GM04503 (cell line): ENCODE results near the gene KRTAP17-1.
"Not testable (repeated sequence)": the region's sequence is repeated elsewhere in the genome, so short reads cannot be mapped to it uniquely, and the experiment has no call there.

ENCODE experiments used
- DNase-seq: peaks from one replicate; pipeline ENCODE4 v3.0.0-alpha.2; 2012; ENCODE audit warnings: low read depth

The KRTAP17-1 gene

DNA sequence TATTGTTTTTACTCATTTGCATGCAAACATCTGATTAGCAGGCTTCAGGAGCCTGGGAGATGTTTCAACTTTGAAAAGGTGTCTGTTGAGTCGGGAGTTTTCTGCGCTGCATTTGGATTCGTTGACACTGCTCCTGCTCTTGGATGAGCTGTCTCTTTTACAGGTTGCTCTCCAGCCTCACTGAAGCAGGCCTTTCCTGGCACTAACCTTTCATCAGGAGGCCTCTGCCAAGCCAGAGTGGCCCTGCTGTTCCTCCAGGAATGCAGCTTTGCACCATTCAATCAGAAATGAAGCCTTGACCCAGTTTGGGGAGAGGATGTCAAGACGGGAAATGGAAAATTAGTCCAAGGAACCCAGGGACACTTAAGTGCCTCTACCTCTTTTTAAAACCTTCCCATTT lies 12.5 kb downstream of the KRTAP17-1 start:
- no peak for DNase-seq

DNA sequence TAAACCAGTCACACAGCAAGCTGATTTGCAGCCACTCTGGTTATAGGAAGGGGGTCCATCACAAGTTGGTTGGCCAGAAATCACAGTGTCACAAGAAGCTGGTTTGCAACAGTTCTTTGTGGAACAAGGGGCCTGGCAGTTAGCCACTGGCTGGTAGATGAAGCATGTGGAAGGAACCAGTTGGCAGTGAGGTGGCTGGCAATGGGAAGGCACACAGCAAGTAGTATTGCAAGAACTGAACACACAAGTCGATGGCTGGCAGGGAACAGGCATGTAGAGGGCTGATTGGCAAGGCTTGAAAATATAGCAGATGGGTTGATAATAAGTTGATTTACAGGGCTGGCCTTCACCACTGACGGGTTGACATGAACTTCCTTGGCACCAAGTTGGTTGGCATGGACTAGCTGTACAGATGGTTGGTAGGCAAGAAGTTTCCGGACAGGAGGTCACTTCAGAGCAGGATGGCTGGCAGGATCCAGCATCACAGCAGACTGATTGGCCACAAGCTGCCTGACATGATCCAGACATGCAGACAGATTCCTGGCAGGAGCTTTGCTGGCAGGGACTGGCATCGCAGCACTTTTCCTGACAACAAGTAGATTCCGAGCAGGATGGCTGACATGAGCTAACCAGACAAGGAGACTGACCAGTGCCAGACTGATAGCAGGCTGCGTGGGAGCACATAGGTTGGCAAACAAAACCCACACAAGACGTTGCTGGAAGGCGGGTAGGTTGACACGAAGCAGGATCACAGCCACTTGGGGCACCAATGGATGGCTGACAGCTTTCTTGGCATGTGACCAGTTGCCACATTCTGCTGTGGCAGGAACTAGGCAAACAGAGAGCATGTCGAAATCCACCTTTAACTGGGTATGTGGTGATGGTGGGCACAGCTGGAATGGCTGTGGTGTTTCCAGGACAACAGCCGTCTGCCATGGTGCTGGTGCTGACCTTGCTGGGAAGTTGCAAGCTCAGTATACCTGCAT lies 13.3 kb downstream of the KRTAP17-1 start, which contains the start of gene KRTAP29-1:
KRTAP29-1 (minus strand) TSS at position 936 of the 986 bp plus-strand sequence; CDS start at position 936, 0 bp downstream.
- DNase-seq, result no peak

DNA sequence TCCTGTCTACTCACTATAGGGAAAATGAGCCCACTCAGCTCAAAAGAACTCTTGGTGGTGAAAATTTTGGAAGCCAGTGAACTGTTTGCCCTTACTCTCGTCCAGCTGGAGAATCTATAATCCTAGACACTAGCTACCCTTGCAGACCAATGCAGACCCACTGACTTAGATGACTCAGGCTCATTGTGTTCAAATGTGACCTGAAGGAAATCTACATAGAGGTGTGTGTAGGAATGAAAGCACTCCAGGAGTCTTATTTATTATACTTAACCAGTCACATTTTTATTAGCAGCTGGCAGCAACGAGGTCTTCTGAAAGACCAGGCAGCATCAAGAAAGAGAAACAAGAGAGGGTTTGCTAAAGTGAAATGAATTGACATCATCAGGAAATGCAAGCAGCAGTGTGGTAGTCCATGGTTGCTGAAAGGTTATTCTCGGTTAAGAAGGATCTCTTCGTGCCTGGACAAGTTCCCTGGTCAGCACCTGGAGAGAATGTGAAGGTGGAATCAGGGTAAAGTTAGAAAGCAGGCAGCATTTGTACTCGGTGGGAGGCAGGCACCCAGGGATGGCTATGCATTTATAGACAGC lies 14.2 kb downstream of the KRTAP17-1 start:
- no peak for DNase-seq

DNA sequence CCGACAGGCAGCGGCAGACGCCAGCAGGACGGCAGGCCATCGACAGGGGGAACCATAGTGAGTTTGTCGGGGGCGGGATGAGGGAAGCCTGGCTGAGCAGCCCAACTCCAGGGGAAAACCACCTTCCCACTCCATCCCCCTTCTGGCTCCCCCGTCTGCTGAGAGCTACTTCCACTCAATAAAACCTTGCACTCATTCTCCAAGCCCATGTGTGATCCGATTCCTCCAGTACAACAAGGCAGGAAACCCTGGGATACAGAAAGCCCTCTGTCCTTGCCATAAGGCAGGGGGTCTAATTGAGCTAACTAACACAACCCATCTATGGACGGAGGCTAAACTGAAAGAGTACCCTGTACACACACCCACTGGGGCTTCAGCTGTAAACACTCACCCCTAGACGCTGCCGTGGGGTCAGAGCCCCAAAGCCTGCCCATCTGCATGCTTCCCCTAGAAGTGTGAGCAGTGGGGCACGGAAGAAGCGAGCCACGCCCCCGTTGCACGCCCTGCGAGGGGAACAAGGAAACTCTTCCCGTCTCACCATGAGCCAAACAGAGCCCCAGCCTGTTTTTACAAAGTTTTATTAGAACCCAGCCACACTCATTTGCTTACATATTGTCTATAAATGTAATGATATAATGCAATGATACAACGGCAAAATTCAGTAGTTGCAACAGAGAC lies 16.9 kb downstream of the KRTAP17-1 start:
- DNase-seq, result no peak

DNA sequence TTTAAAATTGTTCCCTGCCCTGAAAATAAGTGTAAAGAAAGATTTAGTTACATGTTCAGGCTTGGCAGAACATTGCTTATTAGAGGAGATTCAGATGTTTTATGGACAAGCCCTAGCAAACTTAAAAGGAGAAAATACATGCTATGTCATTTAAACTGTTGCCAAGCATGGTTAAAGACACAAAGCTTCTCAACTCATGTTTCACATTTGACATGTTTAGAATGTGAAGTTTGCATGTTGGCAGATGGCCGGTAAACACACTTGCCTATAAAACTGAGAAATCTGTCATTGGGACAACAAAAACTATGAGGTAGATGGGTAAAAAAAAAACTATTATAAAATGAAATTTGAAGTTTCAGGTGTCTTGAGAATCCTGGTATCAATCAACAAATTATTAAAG lies 18.7 kb downstream of the KRTAP17-1 start:
- DNase-seq, result no peak

DNA sequence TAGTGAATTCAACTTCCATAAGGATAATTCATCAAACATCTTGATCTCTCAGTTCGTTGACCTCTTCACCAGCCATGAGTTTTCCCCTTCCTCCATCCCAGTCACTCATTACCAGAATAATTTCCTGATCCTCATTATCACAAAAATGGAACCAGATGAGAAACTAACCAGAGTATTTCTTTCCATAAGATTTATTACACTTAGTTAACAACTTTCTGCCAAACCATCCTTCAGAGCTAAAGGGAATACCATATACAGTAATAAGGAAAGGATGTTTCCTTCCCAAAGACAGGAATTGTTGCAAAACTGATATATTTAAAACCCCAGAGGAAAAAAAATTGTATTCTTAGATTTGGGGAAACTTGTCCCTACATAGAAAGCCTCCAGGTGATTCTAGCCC lies 21.5 kb downstream of the KRTAP17-1 start:
- no peak for DNase-seq

DNA sequence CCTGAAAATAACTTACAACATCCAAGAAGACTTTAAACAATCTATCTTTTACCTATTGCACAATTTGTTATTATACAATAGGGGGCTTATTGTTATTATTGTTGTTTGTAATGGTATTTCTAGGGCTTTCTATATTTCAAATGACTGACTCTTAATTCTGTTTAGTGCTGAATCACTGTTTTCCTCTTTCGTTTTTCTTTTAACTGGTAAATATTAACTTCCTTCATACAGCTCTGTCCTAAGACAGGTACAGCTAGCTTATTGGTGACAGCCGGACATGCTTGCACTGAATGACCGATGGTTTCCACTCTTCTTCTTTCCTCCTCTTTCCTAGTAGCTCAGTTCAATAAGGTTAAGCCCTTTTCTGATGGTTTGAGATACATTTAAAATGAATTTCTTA lies 28.5 kb downstream of the KRTAP17-1 start:
- DNase-seq, result no peak

DNA sequence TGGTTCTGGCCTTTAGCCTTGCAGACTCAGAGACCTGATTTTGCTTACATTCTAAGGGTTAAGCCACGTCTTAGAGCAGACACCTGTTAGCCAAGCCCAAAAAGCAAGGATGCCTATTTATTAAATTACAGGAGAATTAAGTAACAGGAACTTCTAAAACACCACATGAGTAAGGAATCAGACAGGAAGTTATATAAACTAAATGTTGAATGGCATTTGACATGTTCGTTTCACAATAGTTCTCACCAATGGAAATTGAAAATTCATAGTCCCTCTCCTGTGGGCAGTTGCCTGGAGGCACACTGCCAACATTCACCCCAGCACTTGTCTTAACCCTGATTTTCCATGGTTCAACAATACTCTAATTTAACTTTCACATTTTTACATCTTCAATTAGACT lies 31.0 kb downstream of the KRTAP17-1 start:
- DNase-seq, result no peak

DNA sequence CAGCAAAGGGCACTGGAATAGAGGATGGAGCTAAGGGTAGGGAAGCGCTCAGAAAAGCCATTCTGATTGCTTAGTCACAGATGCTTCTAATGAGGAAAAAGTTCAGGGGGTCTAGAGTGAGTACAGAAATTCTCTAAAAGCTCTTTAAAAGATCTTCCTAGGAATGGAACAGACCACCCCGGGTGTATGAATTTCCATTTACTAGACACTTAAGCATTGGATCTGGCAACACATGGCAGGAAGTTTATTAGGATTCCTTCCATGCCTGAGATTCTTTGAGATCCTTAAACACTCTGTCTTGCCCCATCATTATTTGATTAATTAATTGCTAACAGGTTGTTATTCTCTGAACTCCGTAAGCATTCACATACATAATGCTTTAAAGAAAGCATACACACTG lies 31.5 kb downstream of the KRTAP17-1 start:
- peak; percentile 42 for DNase-seq

DNA sequence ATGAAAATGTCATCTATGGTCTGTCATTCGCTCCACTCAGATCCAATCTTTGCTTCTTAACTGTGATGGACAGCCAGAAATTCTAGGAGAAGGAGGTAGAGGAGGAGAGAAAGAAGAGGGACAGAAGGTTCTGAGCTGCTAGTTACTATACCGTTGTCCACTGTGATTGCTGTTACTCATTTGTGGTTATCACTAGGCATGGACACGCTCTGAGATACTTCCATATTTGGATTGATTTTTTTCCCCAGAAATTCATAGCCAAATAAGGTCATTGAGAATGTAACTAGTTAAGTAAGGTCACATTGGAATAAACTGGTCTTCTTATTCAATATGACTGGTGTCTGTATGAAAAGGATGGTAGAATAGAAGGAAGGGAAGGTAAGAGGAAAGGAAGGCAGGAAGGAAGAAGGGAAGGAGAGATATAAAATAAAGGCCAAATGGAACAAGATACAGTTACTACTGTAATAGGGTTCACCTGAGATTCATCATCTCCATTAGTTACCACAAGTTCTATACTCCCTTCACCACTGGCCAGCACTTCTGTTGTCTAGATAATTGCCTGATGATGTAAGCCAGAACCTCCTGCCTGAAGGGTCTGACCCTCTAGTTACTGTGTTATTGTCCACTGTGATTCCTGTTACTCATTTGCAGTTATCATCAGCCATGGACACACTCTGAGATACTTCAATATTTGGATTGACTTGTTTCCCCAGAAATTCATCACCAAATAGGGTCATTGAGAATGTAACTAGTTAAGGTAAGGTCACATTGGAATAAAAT lies 37.1 kb downstream of the KRTAP17-1 start:
- DNase-seq, result no peak

DNA sequence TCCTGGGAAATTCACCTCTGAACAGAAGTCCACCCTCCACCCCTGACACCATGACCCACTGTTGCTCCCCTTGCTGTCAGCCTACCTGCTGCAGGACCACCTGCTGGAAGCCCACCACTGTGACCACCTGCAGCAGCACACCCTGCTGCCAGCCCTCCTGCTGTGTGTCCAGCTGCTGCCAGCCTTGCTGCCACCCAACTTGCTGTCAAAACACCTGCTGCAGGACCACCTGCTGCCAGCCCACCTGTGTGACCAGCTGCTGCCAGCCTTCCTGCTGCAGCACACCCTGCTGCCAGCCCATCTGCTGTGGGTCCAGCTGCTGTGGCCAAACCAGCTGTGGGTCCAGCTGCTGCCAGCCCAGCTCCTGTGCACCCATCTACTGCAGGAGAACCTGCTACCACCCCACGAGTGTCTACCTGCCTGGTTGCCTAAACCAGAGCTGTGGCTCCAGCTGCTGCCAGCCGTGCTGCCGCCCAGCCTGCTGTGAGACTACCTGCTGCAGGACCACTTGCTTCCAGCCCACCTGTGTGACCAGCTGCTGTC lies 39.8 kb downstream of the KRTAP17-1 start, which contains the start of gene KRTAP9-7:
KRTAP9-7 (plus strand) TSS at position 51 of the 543 bp plus-strand sequence; CDS start at position 51, 0 bp downstream.
- DNase-seq, result not testable (repeated sequence)

DNA sequence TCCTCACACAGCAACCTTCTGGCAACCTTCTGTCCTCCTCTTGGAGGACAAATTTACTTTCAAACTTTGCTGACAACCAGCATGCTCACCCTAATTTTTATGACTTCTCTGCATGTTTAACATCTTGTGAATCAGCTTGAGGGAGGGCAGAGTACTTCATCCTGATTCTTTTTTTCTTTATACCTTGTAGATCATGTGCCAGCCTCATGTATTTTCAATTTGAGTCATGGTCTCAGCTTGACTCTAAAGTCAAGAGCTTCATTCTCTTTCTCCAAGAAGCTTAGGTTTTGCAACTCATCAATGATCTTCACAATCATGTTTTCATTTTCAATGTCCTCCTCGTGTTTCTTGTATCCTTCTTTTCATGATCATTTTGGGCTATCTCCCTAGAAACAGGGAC lies 43.7 kb downstream of the KRTAP17-1 start:
- DNase-seq, result no peak

DNA sequence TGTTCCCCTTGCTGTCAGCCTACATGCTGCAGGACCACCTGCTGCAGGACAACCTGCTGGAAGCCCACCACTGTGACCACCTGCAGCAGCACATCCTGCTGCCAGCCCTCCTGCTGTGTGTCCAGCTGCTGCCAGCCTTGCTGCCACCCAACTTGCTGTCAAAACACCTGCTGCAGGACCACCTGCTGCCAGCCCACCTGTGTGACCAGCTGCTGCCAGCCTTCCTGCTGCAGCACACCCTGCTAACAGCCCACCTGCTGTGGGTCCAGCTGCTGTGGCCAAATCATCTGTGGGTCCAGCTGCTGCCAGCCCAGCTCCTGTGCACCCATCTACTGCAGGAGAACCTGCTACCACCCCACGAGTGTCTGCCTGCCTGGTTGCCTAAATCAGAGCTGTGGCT lies 44.2 kb downstream of the KRTAP17-1 start:
- DNase-seq, result not testable (repeated sequence)

DNA sequence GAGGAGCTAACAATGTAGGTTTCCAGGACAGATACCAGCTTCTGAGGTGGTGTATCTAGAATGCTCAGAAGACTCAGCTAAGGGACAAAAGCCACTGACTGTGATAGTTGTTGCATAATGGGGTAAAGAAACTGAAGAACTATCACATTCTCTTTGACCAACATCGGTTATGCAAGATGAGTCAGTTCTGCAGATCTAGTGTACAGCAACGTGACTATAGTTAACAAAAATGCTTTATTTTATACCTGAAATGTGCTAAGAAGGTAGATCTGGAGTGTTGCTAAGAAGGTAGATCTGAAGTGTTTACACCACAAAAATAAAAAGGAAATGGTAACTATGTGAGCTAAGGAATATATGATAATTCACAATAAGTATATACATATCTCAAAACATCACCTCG lies 47.8 kb downstream of the KRTAP17-1 start:
- DNase-seq, result no peak

DNA sequence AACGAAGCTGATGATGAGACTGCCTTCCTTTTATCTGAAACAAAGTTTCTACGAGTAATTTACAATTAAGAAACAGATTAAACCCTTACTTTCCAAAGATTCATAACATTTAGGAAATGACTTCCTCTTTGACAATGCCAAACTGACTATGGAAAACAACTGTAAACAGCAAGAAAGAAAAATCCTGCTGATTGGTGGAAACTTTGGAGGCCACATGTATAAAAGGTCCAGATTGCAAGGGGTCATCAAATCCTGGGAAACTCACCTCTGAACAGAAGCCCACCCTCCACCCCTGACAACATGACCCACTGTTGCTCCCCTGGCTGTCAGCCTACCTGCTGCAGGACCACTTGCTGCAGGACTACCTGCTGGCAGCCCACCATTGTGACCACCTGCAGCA lies 50.4 kb downstream of the KRTAP17-1 start, which contains the start of gene KRTAP9-6:
KRTAP9-6 (plus strand) TSS at position 301 of the 400 bp plus-strand sequence; CDS start at position 301, 0 bp downstream.
- no peak for DNase-seq
